IMR-90 (cell line): ENCODE results near the gene GALP. TPM values are rescaled to one million over a fixed set of nuclear protein-coding genes. Genes with fewer than 3 reads are reported as not detected.

ENCODE experiments used
- ATAC-seq: fragments of 200-7000 bp; cut with Tn5 transposase; 2 replicates; pipeline ENCODE4 v1.9.1; 2020; ENCODE audit warnings: low read depth, mild to moderate bottlenecking, moderate library complexity
- BruUV-seq: library from RNA; stranded (reverse); fragments of 400-500 nt; replicated peaks from 2 replicates; lab custom pipeline; 2021; lab: Mats Ljungman, UMichigan
- CTCF ChIA-PET: fragments of 300-600 bp; formaldehyde crosslinking; extraction: SDS; loops from one replicate; lab custom pipeline; 2021; ENCODE audit warnings: antibody characterized with exemption; lab: Yijun Ruan, JAX
- POLR2A ChIA-PET: fragments of 300-600 bp; sonication (Branson Sonifier 250); formaldehyde crosslinking; loops from one replicate; lab custom pipeline; 2022; ENCODE audit warnings: antibody characterized with exemption; ENCODE audit not compliant: unreplicated experiment; lab: Charles Lee
- DNase-seq: peaks from one replicate; pipeline ENCODE4 v3.0.0; 2013
- H2AFZ ChIP-seq: replicated peaks from 2 replicates; pipeline ENCODE3; 2013; ENCODE audit warnings: low read length, mild to moderate bottlenecking; ENCODE audit not compliant: poor library complexity
- H2AK5ac ChIP-seq: 2 replicates; pipeline ENCODE4 v1.6.1; 2013; ENCODE audit warnings: low read depth, low read length, inconsistent platforms
- H2AK9ac ChIP-seq: replicated peaks from 2 replicates; pipeline ENCODE3; 2013; ENCODE audit warnings: mild to moderate bottlenecking, low read depth, low read length, moderate library complexity; ENCODE audit not compliant: poor library complexity
- H2BK120ac ChIP-seq: 2 replicates; pipeline ENCODE4 v1.6.1; 2013; ENCODE audit warnings: low read depth, low read length, inconsistent platforms
- H2BK15ac ChIP-seq: 3 replicates; pipeline ENCODE4 v1.6.1; 2013; ENCODE audit warnings: low read depth, low read length, inconsistent platforms
- H2BK20ac ChIP-seq: 2 replicates; pipeline ENCODE4 v1.6.1; 2013; ENCODE audit warnings: low read depth, mild to moderate bottlenecking, inconsistent platforms, low read length, moderate library complexity
- H2BK5ac ChIP-seq: 2 replicates; pipeline ENCODE4 v1.6.1; 2013; ENCODE audit warnings: mild to moderate bottlenecking, low read depth, low read length, inconsistent platforms; ENCODE audit not compliant: poor library complexity, severe bottlenecking
- H3K14ac ChIP-seq: replicated peaks from 2 replicates; pipeline ENCODE4 v1.6.1; 2013; ENCODE audit warnings: low read depth, low read length, inconsistent platforms
- H3K18ac ChIP-seq: 2 replicates; pipeline ENCODE4 v1.6.1; 2013; ENCODE audit warnings: low read depth, low read length, control low read depth
- H3K23ac ChIP-seq: 2 replicates; pipeline ENCODE4 v1.6.1; 2013; ENCODE audit warnings: low read depth, low read length, inconsistent platforms
- H3K27ac ChIP-seq: 2 replicates; pipeline ENCODE4 v1.5.1; 2013; ENCODE audit warnings: mild to moderate bottlenecking, control low read depth, low read length; ENCODE audit not compliant: insufficient read depth
- H3K27me3 ChIP-seq: 2 replicates; pipeline ENCODE4 v1.6.1; 2013; ENCODE audit warnings: low read length; ENCODE audit not compliant: control insufficient read depth, insufficient read depth
- H3K36me3 ChIP-seq: 2 replicates; pipeline ENCODE4 v1.6.1; 2013; ENCODE audit warnings: low read length, mixed read lengths; ENCODE audit not compliant: control insufficient read depth, insufficient read depth
- H3K4ac ChIP-seq: 2 replicates; pipeline ENCODE4 v1.6.1; 2013; ENCODE audit warnings: low read depth, low read length, inconsistent platforms
- H3K4me1 ChIP-seq: 2 replicates; pipeline ENCODE4 v1.6.1; 2013; ENCODE audit warnings: low read length, mixed read lengths; ENCODE audit not compliant: control insufficient read depth, insufficient read depth
- H3K4me2 ChIP-seq: 2 replicates; pipeline ENCODE4 v1.6.1; 2013; ENCODE audit warnings: low read depth, mild to moderate bottlenecking, control low read depth, low read length, moderate library complexity
- H3K4me3 ChIP-seq: 2 replicates; pipeline ENCODE4 v1.5.1; 2013; ENCODE audit warnings: low read depth, mild to moderate bottlenecking, control low read depth, low read length, moderate library complexity; ENCODE audit not compliant: insufficient read depth
- H3K56ac ChIP-seq: 2 replicates; pipeline ENCODE4 v1.6.1; 2013; ENCODE audit warnings: low read length, inconsistent platforms; ENCODE audit not compliant: insufficient read depth; ENCODE audit errors: extremely low read depth
- H3K79me1 ChIP-seq, 2 experiments: 2 replicates each; pipeline ENCODE4 v1.6.1; 2013; ENCODE audit warnings: low read length in 2 of 2, inconsistent platforms in 1 of 2, low read depth in 1 of 2
- H3K9ac ChIP-seq: 2 replicates; pipeline ENCODE4 v1.6.1; 2013; ENCODE audit warnings: low read depth, low read length, control low read depth
- H3K9me1 ChIP-seq: 2 replicates; pipeline ENCODE4 v1.6.1; 2013; ENCODE audit warnings: low read length, inconsistent platforms; ENCODE audit not compliant: insufficient read depth
- H3K9me3 ChIP-seq: 2 replicates; pipeline ENCODE4 v1.6.1; 2013; ENCODE audit warnings: low read length; ENCODE audit not compliant: control insufficient read depth, insufficient read depth
- H4K20me1 ChIP-seq: 2 replicates; pipeline ENCODE4 v1.6.1; 2013; ENCODE audit warnings: low read length, inconsistent platforms; ENCODE audit not compliant: insufficient read depth
- H4K5ac ChIP-seq: 2 replicates; pipeline ENCODE4 v1.6.1; 2013; ENCODE audit warnings: mild to moderate bottlenecking, low read depth, low read length, control low read depth
- H4K8ac ChIP-seq, 2 experiments: 2 replicates each; pipeline ENCODE4 v1.6.1; 2013; ENCODE audit warnings: low read depth in 2 of 2, low read length in 2 of 2, control low read depth in 1 of 2, inconsistent platforms in 1 of 2
- H4K91ac ChIP-seq: 2 replicates; pipeline ENCODE4 v1.6.1; 2013; ENCODE audit warnings: low read depth, low read length, inconsistent platforms; ENCODE audit not compliant: insufficient read depth
- MXI1 ChIP-seq: IDR thresholded peaks from 2 replicates; pipeline ENCODE4 v1.6.1; 2012; ENCODE audit warnings: low read depth, mild to moderate bottlenecking, low read length, moderate library complexity, borderline replicate concordance
- NFE2L2 ChIP-seq: fragments of 150-350 bp; IDR thresholded peaks from 2 replicates; pipeline ENCODE4 v1.6.1; 2016; ENCODE audit warnings: low read depth, mild to moderate bottlenecking, low read length
- RAD21 ChIP-seq: IDR thresholded peaks from 2 replicates; pipeline ENCODE4 v1.6.1; 2012; ENCODE audit warnings: low read length, improper control_type of control experiment
- WGBS, 2 experiments: methylation state at CpG; one replicate each; pipeline versions ENCODE4 v1.1.5 to v1.1.7; 2013; ENCODE audit warnings: missing lambda C conversion rate in 2 of 2; ENCODE audit not compliant: insufficient read length in 1 of 2; ENCODE audit errors: extremely low coverage in 2 of 2; 5-methylcytosine and 5-hydroxymethylcytosine counted together
- dilution Hi-C: fragments of 300-500 bp; cut with HindIII; formaldehyde crosslinking; loops from one replicate; pipeline ENCODE4 v1.14.3; 2018; ENCODE audit warnings: low sequenced_read_pairs; ENCODE audit not compliant: unreplicated experiment
- in situ Hi-C: fragments of 300-500 bp; cut with MboI; formaldehyde crosslinking; loops from 3 replicates; pipeline ENCODE4 v1.14.3; 2019; ENCODE audit warnings: low sequenced_read_pairs, inconsistent platforms, mixed read lengths
- intact Hi-C: fragments of 100-400 bp; cut with micrococcal nuclease; formaldehyde crosslinking; loops from 2 replicates; pipeline ENCODE4 v1.10.0; 2022
- polyA plus RNA-seq, 3 experiments: library from polyadenylated mRNA; depleted of rRNA; stranded (reverse); fragments of >200 nt; gene quantifications; 2 replicates each; pipeline ENCODE4 v1.2.3, GENCODE V29; 2012; ENCODE audit warnings: low replicate concordance in 1 of 3
- total RNA-seq: library from RNA; depleted of rRNA; stranded (reverse); fragments of >200 nt; gene quantifications from 2 replicates; pipeline ENCODE4 v1.2.3, GENCODE V29; 2012

GALP gene
- total and polyA plus RNA-seq, 2 of the 4 experiments (the other 2 are of a cell fraction) = not detected

DNA sequence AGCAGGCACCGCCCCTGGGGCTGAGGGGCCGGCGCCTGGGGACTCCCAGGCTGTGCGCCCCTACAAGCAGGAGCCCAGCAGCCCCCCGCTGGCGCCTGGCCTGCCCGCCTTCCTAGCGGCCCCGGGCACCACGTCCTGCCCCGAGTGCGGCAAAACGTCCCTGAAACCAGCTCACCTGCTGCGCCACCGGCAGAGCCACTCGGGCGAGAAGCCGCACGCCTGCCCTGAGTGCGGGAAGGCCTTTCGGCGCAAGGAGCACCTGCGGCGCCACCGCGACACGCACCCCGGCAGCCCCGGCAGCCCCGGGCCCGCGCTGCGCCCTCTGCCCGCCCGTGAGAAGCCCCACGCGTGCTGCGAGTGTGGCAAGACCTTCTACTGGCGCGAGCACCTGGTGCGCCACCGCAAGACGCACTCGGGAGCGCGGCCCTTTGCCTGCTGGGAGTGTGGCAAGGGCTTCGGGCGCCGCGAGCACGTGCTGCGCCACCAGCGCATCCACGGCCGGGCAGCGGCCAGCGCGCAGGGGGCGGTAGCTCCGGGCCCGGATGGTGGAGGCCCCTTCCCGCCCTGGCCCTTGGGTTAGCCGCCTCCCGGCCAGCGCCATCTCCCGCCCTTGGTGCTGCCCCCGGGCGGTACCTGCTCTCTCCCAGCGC lies 16.1 kb upstream of the GALP start:
- no peak for DNase-seq
- Histone ChIP-seq H4K20me1 (0 out of 2 replicates have a peak, but pooled peaks cover 4% of the 10 kb centered on the region), H2AK5ac (no peak overlapping the region), H2BK120ac (no peak overlapping the region), H2BK20ac (no peak overlapping the region), H2BK5ac (no peak overlapping the region), H3K18ac (no peak overlapping the region), H3K4me3 (no peak overlapping the region), H4K91ac (no peak overlapping the region), H3K9me1 (no peaks in the 10 kb centered on the region; the same call in 1 of the 2 replicates), H3K4me2 (no peak overlapping the region), H3K36me3 (peaks cover 34% of the 10 kb centered on the region), H3K23ac (no peak overlapping the region), H4K5ac (no peak overlapping the region), H3K9me3 (no peaks in the 10 kb centered on the region), H2AFZ (no peak overlapping the region), H3K56ac (no peak overlapping the region), H3K14ac (no peak overlapping the region), H2AK9ac (no peak overlapping the region), H3K4me1 (no peaks in the 10 kb centered on the region), H2BK15ac (no peak overlapping the region), H3K27me3 (no peaks in the 10 kb centered on the region), H4K8ac (no peak overlapping the region), H3K27ac (no peak overlapping the region), H3K4ac (no peak overlapping the region), H3K9ac (no peak overlapping the region), H3K79me1 (no peaks in the 10 kb centered on the region)
- ATAC-seq = no peak
- intact Hi-C loops = no loop called here
- dilution Hi-C loops = no loop called here
- WGBS, 2 experiments = 98% methylated on average over 45 of the region's 69 CpGs; no CpG with 5 or more reads in 1 of the 2 experiments
- TF ChIP-seq RAD21 (no peak), NFE2L2 (no peak), MXI1 (no peak)
- in situ Hi-C loops = no loop called here
- ChIA-PET POLR2A (no interaction called here), CTCF (no interaction called here)
- BruUV-seq = no TSS peak
